Effector memory CD4-positive, alpha-beta T cell (primary cell): ENCODE results near the gene CNOT1.

Source experiments
- DNase-seq, 3 donors: peaks; one replicate each; pipeline ENCODE4 v3.0.0-alpha.2; 2020
- H3K27ac ChIP-seq: 2 replicates; pipeline ENCODE4 v1.7.0; 2013; ENCODE audit warnings: mild to moderate bottlenecking, low read length, moderate library complexity; ENCODE audit not compliant: insufficient read depth, poor library complexity, severe bottlenecking
- H3K27me3 ChIP-seq: replicated peaks from 2 replicates; pipeline ENCODE4 v1.7.0; 2013; ENCODE audit warnings: mild to moderate bottlenecking, low read length; ENCODE audit not compliant: insufficient read depth, control insufficient read depth, poor library complexity, severe bottlenecking
- H3K36me3 ChIP-seq: 2 replicates; pipeline ENCODE4 v1.7.0; 2013; ENCODE audit warnings: mild to moderate bottlenecking, low read length, moderate library complexity; ENCODE audit not compliant: control insufficient read depth, insufficient read depth
- H3K4me1 ChIP-seq: 2 replicates; pipeline ENCODE4 v1.7.0; 2013; ENCODE audit warnings: low read length, mild to moderate bottlenecking; ENCODE audit not compliant: control insufficient read depth, insufficient read depth, poor library complexity, severe bottlenecking
- H3K4me3 ChIP-seq: 2 replicates; pipeline ENCODE4 v1.7.0; 2013; ENCODE audit warnings: low read length, low read depth, mild to moderate bottlenecking; ENCODE audit not compliant: insufficient read depth, poor library complexity, severe bottlenecking
- H3K9me3 ChIP-seq: 2 replicates; pipeline ENCODE4 v1.7.0; 2013; ENCODE audit warnings: mild to moderate bottlenecking, low read length, moderate library complexity; ENCODE audit not compliant: control insufficient read depth

CNOT1 gene

GRCh38 chr16:58655215-58655596 lies 25.6 kb upstream of the CNOT1 start:
- Histone ChIP-seq H3K4me3 (no peak overlapping the region), H3K27ac (no peak overlapping the region), H3K36me3 (no peaks in the 10 kb centered on the region), H3K9me3 (no peaks in the 10 kb centered on the region), H3K27me3 (no peaks in the 10 kb centered on the region), H3K4me1 (no peaks in the 10 kb centered on the region)
- DNase-seq: no peak

GRCh38 chr16:58654560-58655214 lies 25.1 kb upstream of the CNOT1 start:
- no peak overlapping the region for H3K4me3 ChIP-seq
- DNase-seq: no peak
- H3K27ac ChIP-seq: no peak overlapping the region
- H3K4me1 ChIP-seq: no peaks in the 10 kb centered on the region
- H3K27me3 ChIP-seq: no peaks in the 10 kb centered on the region
- no peaks in the 10 kb centered on the region for H3K9me3 ChIP-seq
- no peaks in the 10 kb centered on the region for H3K36me3 ChIP-seq

- H3K27me3 ChIP-seq: no peaks in the 10 kb centered on the region
- H3K36me3 ChIP-seq: no peaks in the 10 kb centered on the region
- no peaks in the 10 kb centered on the region for H3K9me3 ChIP-seq
- H3K4me3 ChIP-seq: no peak overlapping the region
- H3K4me1 ChIP-seq: no peaks in the 10 kb centered on the region
- no peak for DNase-seq
- no peak overlapping the region for H3K27ac ChIP-seq
These were observed 23.1 kb upstream of the CNOT1 start for GRCh38 chr16:58652741-58653140.

GRCh38 chr16:58651965-58652348 lies 22.3 kb upstream of the CNOT1 start:
- H3K4me3 ChIP-seq: no peak overlapping the region
- H3K9me3 ChIP-seq: no peaks in the 10 kb centered on the region
- DNase-seq: no peak
- H3K27me3 ChIP-seq: no peaks in the 10 kb centered on the region
- no peaks in the 10 kb centered on the region for H3K4me1 ChIP-seq
- H3K27ac ChIP-seq: no peak overlapping the region
- H3K36me3 ChIP-seq: no peaks in the 10 kb centered on the region

GRCh38 chr16:58649707-58650106 lies 20.1 kb upstream of the CNOT1 start:
- no peak overlapping the region for H3K4me3 ChIP-seq
- H3K9me3 ChIP-seq: no peaks in the 10 kb centered on the region
- H3K27ac ChIP-seq: no peak overlapping the region
- DNase-seq: no peak
- no peaks in the 10 kb centered on the region for H3K4me1 ChIP-seq
- H3K27me3 ChIP-seq: no peaks in the 10 kb centered on the region
- H3K36me3 ChIP-seq: no peaks in the 10 kb centered on the region

GRCh38 chr16:58647107-58647506 lies 17.5 kb upstream of the CNOT1 start:
- Histone ChIP-seq H3K27ac (no peak overlapping the region), H3K9me3 (no peaks in the 10 kb centered on the region), H3K27me3 (no peaks in the 10 kb centered on the region), H3K4me3 (no peak overlapping the region), H3K36me3 (no peaks in the 10 kb centered on the region), H3K4me1 (no peaks in the 10 kb centered on the region)
- no peak for DNase-seq

GRCh38 chr16:58644765-58645487 lies 15.3 kb upstream of the CNOT1 start:
- no peak overlapping the region for H3K27ac ChIP-seq
- H3K27me3 ChIP-seq: no peaks in the 10 kb centered on the region
- no peak for DNase-seq
- H3K4me3 ChIP-seq: no peak overlapping the region
- H3K9me3 ChIP-seq: no peaks in the 10 kb centered on the region
- no peaks in the 10 kb centered on the region for H3K4me1 ChIP-seq
- H3K36me3 ChIP-seq: no peaks in the 10 kb centered on the region

GRCh38 chr16:58644108-58644507 lies 14.5 kb upstream of the CNOT1 start:
- Histone ChIP-seq H3K4me3 (no peak overlapping the region), H3K27ac (no peak overlapping the region), H3K9me3 (no peaks in the 10 kb centered on the region), H3K36me3 (no peaks in the 10 kb centered on the region), H3K27me3 (no peaks in the 10 kb centered on the region), H3K4me1 (no peaks in the 10 kb centered on the region)
- no peak for DNase-seq

GRCh38 chr16:58640949-58641348 lies 11.3 kb upstream of the CNOT1 start:
- H3K27me3 ChIP-seq: no peaks in the 10 kb centered on the region
- no peak for DNase-seq

GRCh38 chr16:58639836-58640235 lies 10.2 kb upstream of the CNOT1 start:
- H3K4me3 ChIP-seq: no peak overlapping the region
- H3K9me3 ChIP-seq: no peaks in the 10 kb centered on the region
- H3K4me1 ChIP-seq: no peaks in the 10 kb centered on the region
- no peaks in the 10 kb centered on the region for H3K27me3 ChIP-seq
- DNase-seq: no peak
- H3K36me3 ChIP-seq: no peaks in the 10 kb centered on the region
- no peak overlapping the region for H3K27ac ChIP-seq

More at GRCh38 chr16:58640949-58641348, 11.3 kb upstream of the CNOT1 start:
- H3K27ac ChIP-seq: no peak overlapping the region
- no peaks in the 10 kb centered on the region for H3K4me1 ChIP-seq
- no peak overlapping the region for H3K4me3 ChIP-seq
- H3K36me3 ChIP-seq: no peaks in the 10 kb centered on the region
- no peaks in the 10 kb centered on the region for H3K9me3 ChIP-seq
